SJSA1 (cell line): ENCODE data around the gene KRTAP12-2. TPM values are rescaled to one million over a fixed set of nuclear protein-coding genes. Genes with fewer than 3 reads are reported as not detected.

Source experiments
- DNase-seq, 2 experiments: peaks; one replicate each; pipeline ENCODE4 v3.0.0-alpha.2; 2015 to 2020; ENCODE audit warnings: low spot score in 2 of 2, low read depth in 1 of 2
- H3K27ac ChIP-seq: fragments of 250-450 bp; sonication (Bioruptor Pico); 2 replicates; pipeline ENCODE4 v1.5.1; 2020; ENCODE audit warnings: mild to moderate bottlenecking, moderate library complexity
- H3K27me3 ChIP-seq: fragments of 250-450 bp; sonication (Bioruptor Pico); replicated peaks from 2 replicates; pipeline ENCODE4 v1.5.1; 2020; ENCODE audit warnings: mild to moderate bottlenecking, moderate library complexity
- H3K36me3 ChIP-seq: fragments of 250-450 bp; sonication (Bioruptor Pico); 2 replicates; pipeline ENCODE4 v1.5.1; 2020; ENCODE audit warnings: mild to moderate bottlenecking
- H3K4me1 ChIP-seq: fragments of 250-450 bp; sonication (Bioruptor Pico); replicated peaks from 2 replicates; pipeline ENCODE4 v1.6.1; 2021; ENCODE audit warnings: mild to moderate bottlenecking
- H3K4me3 ChIP-seq: fragments of 250-450 bp; sonication (Bioruptor Pico); 2 replicates; pipeline ENCODE4 v1.5.1; 2020; ENCODE audit warnings: mild to moderate bottlenecking
- H3K9me3 ChIP-seq: fragments of 250-450 bp; sonication (Bioruptor Pico); replicated peaks from 2 replicates; pipeline ENCODE4 v1.5.1; 2020; ENCODE audit warnings: mild to moderate bottlenecking
- total RNA-seq: library from RNA; depleted of rRNA; stranded (reverse); fragments of >200 nt; shearing (Covaris generic); gene quantifications from 2 replicates; pipeline ENCODE4 v1.2.3, GENCODE V29; 2014

The KRTAP12-2 gene
- total RNA-seq, 1 experiment from 2014 or later: not detected

- Histone ChIP-seq H3K4me3 (no peak overlapping the region), H3K27me3 (peaks cover 35% of the 10 kb centered on the region), H3K27ac (no peak overlapping the region), H3K36me3 (no peaks in the 10 kb centered on the region), H3K4me1 (no peaks in the 10 kb centered on the region), H3K9me3 (no peaks in the 10 kb centered on the region)
- peak in 1 of 2 experiments; percentile 45 for DNase-seq
Observed at GRCh38 chr21:44706706-44707581, 40.2 kb upstream of the KRTAP12-2 start.

- no peaks in the 10 kb centered on the region for H3K36me3 ChIP-seq
- no peak overlapping the region for H3K4me3 ChIP-seq
- no peaks in the 10 kb centered on the region for H3K4me1 ChIP-seq
- no peaks in the 10 kb centered on the region for H3K9me3 ChIP-seq
- H3K27ac ChIP-seq: no peak overlapping the region
- DNase-seq: peak in 1 of 2 experiments; percentile 36
- H3K27me3 ChIP-seq: peaks cover 35% of the 10 kb centered on the region
Observed at GRCh38 chr21:44706026-44706705, 39.4 kb upstream of the KRTAP12-2 start.

- H3K4me3 ChIP-seq: no peak overlapping the region
- H3K4me1 ChIP-seq: no peaks in the 10 kb centered on the region
- H3K36me3 ChIP-seq: no peaks in the 10 kb centered on the region
- H3K9me3 ChIP-seq: no peaks in the 10 kb centered on the region
- no peak for DNase-seq
- H3K27me3 ChIP-seq: peaks cover 35% of the 10 kb centered on the region
- no peak overlapping the region for H3K27ac ChIP-seq
Observed at GRCh38 chr21:44704636-44705001, 37.9 kb upstream of the KRTAP12-2 start.

GRCh38 chr21:44703731-44704635 lies 37.3 kb upstream of the KRTAP12-2 start:
- no peak for DNase-seq
- Histone ChIP-seq H3K27me3 (peaks cover 31% of the 10 kb centered on the region), H3K9me3 (no peaks in the 10 kb centered on the region), H3K4me1 (no peaks in the 10 kb centered on the region), H3K27ac (no peak overlapping the region), H3K36me3 (no peaks in the 10 kb centered on the region), H3K4me3 (no peak overlapping the region)

- peak; percentile 7 to 41 for DNase-seq
- Histone ChIP-seq H3K4me3 (no peak overlapping the region), H3K36me3 (no peaks in the 10 kb centered on the region), H3K4me1 (no peaks in the 10 kb centered on the region), H3K27me3 (peaks cover 38% of the 10 kb centered on the region), H3K27ac (no peak overlapping the region), H3K9me3 (no peaks in the 10 kb centered on the region)
Observed at GRCh38 chr21:44702973-44703730, 36.4 kb upstream of the KRTAP12-2 start.

- DNase-seq: no peak
- no peak overlapping the region for H3K27ac ChIP-seq
- no peaks in the 10 kb centered on the region for H3K36me3 ChIP-seq
- no peaks in the 10 kb centered on the region for H3K4me1 ChIP-seq
- no peaks in the 10 kb centered on the region for H3K9me3 ChIP-seq
- H3K4me3 ChIP-seq: no peak overlapping the region
- H3K27me3 ChIP-seq: peaks cover 42% of the 10 kb centered on the region
Observed at GRCh38 chr21:44702111-44702972, 35.6 kb upstream of the KRTAP12-2 start.

GRCh38 chr21:44701541-44701940 lies 34.8 kb upstream of the KRTAP12-2 start:
- no peak for DNase-seq
- H3K36me3 ChIP-seq: no peaks in the 10 kb centered on the region
- no peak overlapping the region for H3K4me3 ChIP-seq
- no peak overlapping the region for H3K27ac ChIP-seq
- no peaks in the 10 kb centered on the region for H3K9me3 ChIP-seq
- no peaks in the 10 kb centered on the region for H3K4me1 ChIP-seq
- peaks cover 42% of the 10 kb centered on the region for H3K27me3 ChIP-seq

- no peak overlapping the region for H3K27ac ChIP-seq
- peaks cover 42% of the 10 kb centered on the region for H3K27me3 ChIP-seq
- no peaks in the 10 kb centered on the region for H3K9me3 ChIP-seq
- H3K4me1 ChIP-seq: no peaks in the 10 kb centered on the region
- DNase-seq: no peak
- H3K4me3 ChIP-seq: no peak overlapping the region
- no peaks in the 10 kb centered on the region for H3K36me3 ChIP-seq
Observed at GRCh38 chr21:44701023-44701400, 34.3 kb upstream of the KRTAP12-2 start.

- no peak overlapping the region for H3K4me3 ChIP-seq
- H3K4me1 ChIP-seq: no peaks in the 10 kb centered on the region
- no peak for DNase-seq
- H3K9me3 ChIP-seq: no peaks in the 10 kb centered on the region
- peaks cover 42% of the 10 kb centered on the region for H3K27me3 ChIP-seq
- no peak overlapping the region for H3K27ac ChIP-seq
- H3K36me3 ChIP-seq: no peaks in the 10 kb centered on the region
Observed at GRCh38 chr21:44700101-44701022, 33.6 kb upstream of the KRTAP12-2 start.

GRCh38 chr21:44699502-44700001 lies 32.8 kb upstream of the KRTAP12-2 start:
- H3K27me3 ChIP-seq: peaks cover 42% of the 10 kb centered on the region

GRCh38 chr21:44697811-44698734 lies 31.3 kb upstream of the KRTAP12-2 start:
- Histone ChIP-seq H3K4me3 (no peak overlapping the region), H3K27me3 (peaks cover 34% of the 10 kb centered on the region), H3K4me1 (no peaks in the 10 kb centered on the region), H3K36me3 (no peaks in the 10 kb centered on the region), H3K9me3 (peaks cover 4% of the 10 kb centered on the region; the same call in 1 of the 2 replicates), H3K27ac (no peak overlapping the region)
- no peak for DNase-seq

More at GRCh38 chr21:44699502-44700001, 32.8 kb upstream of the KRTAP12-2 start:
- Histone ChIP-seq H3K4me1 (no peaks in the 10 kb centered on the region), H3K4me3 (no peak overlapping the region), H3K9me3 (no peaks in the 10 kb centered on the region; the same call in 1 of the 2 replicates), H3K36me3 (no peaks in the 10 kb centered on the region), H3K27ac (no peak overlapping the region)
- DNase-seq: no peak
